Neutrophil (primary cell): ENCODE measurements around the gene CDC20.
A peak's percentile ranks its signal among the peaks of the same experiment; 100 is the strongest.

ENCODE experiments used
- H3K27ac ChIP-seq: fragments of 200-600 bp; sonication (generic); 2 replicates; pipeline ENCODE4 v1.5.1; 2016; ENCODE audit warnings: mild to moderate bottlenecking, moderate library complexity
- H3K27me3 ChIP-seq: fragments of 200-600 bp; sonication (generic); 2 replicates; pipeline ENCODE4 v1.6.0; 2016; ENCODE audit warnings: mild to moderate bottlenecking
- H3K36me3 ChIP-seq: fragments of 200-600 bp; sonication (generic); 2 replicates; pipeline ENCODE4 v1.5.1; 2017
- H3K4me1 ChIP-seq, 2 experiments: fragments of 200-600 bp in 1 of 2; sonication (generic) in 1 of 2; 1 replicate in 1 of 2; 2 replicates in 1 of 2; pipeline versions ENCODE4 v1.5.1 to v1.6.1; 2013 to 2016; ENCODE audit warnings: low read depth in 1 of 2, low read length in 1 of 2, mild to moderate bottlenecking in 1 of 2, moderate library complexity in 1 of 2; ENCODE audit not compliant: control insufficient read depth in 1 of 2, insufficient read depth in 1 of 2
- H3K4me3 ChIP-seq, 2 experiments: fragments of 200-600 bp in 1 of 2; sonication (generic) in 1 of 2; 1 replicate in 1 of 2; 2 replicates in 1 of 2; pipeline ENCODE4 v1.5.1; 2013 to 2016; ENCODE audit warnings: low read depth in 1 of 2, low read length in 1 of 2, mild to moderate bottlenecking in 1 of 2, moderate library complexity in 1 of 2
- H3K9me3 ChIP-seq: fragments of 200-600 bp; sonication (generic); 2 replicates; pipeline ENCODE4 v1.5.1; 2016
- TF ChIP-seq, protein P1 (sequence below): fragments of 200-600 bp; sonication (generic); IDR thresholded peaks from 2 replicates; pipeline ENCODE4 v1.5.1; 2016; ENCODE audit warnings: antibody characterized with exemption

The CDC20 gene

DNA sequence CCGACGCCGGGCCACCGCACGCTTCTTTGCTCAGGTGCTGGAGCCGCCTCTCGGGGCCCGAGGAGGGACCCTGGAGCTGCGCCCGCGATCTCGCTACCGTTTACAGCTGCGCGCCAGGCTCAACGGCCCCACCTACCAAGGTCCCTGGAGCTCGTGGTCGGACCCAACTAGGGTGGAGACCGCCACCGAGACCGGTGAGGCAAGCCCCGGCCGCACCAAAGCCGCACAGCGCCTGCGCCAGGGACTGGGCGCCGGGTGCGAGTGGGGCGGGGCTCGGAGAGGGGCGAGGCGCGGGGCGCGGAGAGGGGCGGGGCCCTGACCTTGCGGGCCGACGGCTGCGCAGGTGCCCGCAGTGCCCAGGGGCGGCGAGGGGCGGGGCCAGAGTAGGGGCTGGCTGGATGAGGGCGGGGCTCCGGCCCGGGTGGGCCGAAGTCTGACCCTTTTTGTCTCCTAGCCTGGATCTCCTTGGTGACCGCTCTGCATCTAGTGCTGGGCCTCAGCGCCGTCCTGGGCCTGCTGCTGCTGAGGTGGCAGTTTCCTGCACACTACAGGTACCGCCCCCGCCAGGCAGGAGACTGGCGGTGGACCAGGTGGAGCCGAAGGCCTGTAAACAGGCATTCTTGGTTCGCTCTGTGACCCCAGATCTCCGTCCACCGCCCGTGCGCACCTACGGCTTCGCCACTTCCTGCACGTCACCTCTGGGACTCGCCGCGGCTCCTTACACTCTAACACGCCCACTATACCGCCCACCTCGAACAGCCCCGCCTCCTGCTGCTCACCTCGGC, 9.8 kb upstream of the CDC20 start:
- H3K27me3 ChIP-seq = no peaks in the 10 kb centered on the region

DNA sequence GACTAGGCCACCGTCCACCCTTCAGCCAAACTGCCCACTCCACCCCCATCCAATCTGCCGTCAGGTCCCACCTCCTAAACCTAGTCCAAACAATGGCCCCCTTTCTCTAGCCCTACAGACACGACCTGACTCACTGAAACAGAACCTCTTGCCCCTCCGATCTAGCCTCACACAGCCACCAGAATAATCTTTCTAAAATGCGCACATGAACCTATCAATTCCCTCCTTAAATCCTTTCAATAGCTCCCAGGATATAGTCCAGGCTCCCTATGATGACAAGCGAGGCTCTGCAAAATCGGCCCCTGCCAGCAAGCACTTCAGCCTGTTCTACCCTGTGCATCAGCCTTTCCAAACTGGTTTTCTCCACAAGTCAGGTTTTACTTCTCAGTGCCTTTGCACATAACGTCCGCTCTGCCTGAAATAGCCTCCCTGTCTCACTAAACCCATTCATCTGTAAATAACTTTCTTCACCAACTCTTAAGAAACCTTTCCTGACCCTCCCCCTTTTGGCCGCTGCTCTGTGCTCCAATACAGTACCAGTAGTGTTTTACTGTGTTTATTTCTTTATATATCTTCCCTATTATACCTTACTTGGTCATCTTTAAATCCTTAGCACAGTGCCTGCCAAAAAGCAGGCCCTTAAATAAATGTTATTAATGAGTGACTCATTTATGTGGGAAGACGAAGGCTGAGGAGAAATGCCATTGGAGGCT, 9.0 kb upstream of the CDC20 start:
- TF ChIP-seq, protein P1, sequence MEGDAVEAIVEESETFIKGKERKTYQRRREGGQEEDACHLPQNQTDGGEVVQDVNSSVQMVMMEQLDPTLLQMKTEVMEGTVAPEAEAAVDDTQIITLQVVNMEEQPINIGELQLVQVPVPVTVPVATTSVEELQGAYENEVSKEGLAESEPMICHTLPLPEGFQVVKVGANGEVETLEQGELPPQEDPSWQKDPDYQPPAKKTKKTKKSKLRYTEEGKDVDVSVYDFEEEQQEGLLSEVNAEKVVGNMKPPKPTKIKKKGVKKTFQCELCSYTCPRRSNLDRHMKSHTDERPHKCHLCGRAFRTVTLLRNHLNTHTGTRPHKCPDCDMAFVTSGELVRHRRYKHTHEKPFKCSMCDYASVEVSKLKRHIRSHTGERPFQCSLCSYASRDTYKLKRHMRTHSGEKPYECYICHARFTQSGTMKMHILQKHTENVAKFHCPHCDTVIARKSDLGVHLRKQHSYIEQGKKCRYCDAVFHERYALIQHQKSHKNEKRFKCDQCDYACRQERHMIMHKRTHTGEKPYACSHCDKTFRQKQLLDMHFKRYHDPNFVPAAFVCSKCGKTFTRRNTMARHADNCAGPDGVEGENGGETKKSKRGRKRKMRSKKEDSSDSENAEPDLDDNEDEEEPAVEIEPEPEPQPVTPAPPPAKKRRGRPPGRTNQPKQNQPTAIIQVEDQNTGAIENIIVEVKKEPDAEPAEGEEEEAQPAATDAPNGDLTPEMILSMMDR = no peak
- no peaks in the 10 kb centered on the region for H3K27me3 ChIP-seq
- H3K36me3 ChIP-seq = no peaks in the 10 kb centered on the region
- H3K4me3 ChIP-seq = peak overlapping the region; percentile 51 to 55
- peak overlapping the region; percentile 95 for H3K27ac ChIP-seq
- no peaks in the 10 kb centered on the region for H3K9me3 ChIP-seq
- peaks cover 8 to 9% of the 10 kb centered on the region in 2 experiments for H3K4me1 ChIP-seq

More for the DNA sequence above, 9.8 kb upstream of the CDC20 start:
- TF ChIP-seq, protein P1 = no peak
- Histone ChIP-seq H3K4me3 (peak overlapping the region; percentile 51 to 55), H3K27ac (peak overlapping the region; percentile 95), H3K4me1 (peaks cover 8 to 9% of the 10 kb centered on the region in 2 experiments), H3K9me3 (no peaks in the 10 kb centered on the region), H3K36me3 (no peaks in the 10 kb centered on the region)

GRCh38 chr1:43350976-43351375, 7.8 kb upstream of the CDC20 start:
- Histone ChIP-seq H3K4me3 (no peak overlapping the region), H3K27ac (no peak overlapping the region), H3K36me3 (no peaks in the 10 kb centered on the region), H3K9me3 (no peaks in the 10 kb centered on the region), H3K27me3 (no peaks in the 10 kb centered on the region), H3K4me1 (peaks cover 8 to 9% of the 10 kb centered on the region in 2 experiments)
- TF ChIP-seq, protein P1 = no peak

- no peaks in the 10 kb centered on the region for H3K36me3 ChIP-seq
- H3K27me3 ChIP-seq = no peaks in the 10 kb centered on the region
- peaks cover 8 to 9% of the 10 kb centered on the region in 2 experiments for H3K4me1 ChIP-seq
- no peak overlapping the region for H3K4me3 ChIP-seq
- TF ChIP-seq, protein P1 = no peak
- H3K9me3 ChIP-seq = no peaks in the 10 kb centered on the region
- no peak overlapping the region for H3K27ac ChIP-seq
Observed at GRCh38 chr1:43351421-43352350, 7.1 kb upstream of the CDC20 start.

- Histone ChIP-seq H3K27me3 (no peaks in the 10 kb centered on the region), H3K27ac (no peak overlapping the region), H3K4me1 (peaks cover 8 to 9% of the 10 kb centered on the region in 2 experiments), H3K36me3 (no peaks in the 10 kb centered on the region), H3K4me3 (no peak overlapping the region), H3K9me3 (no peaks in the 10 kb centered on the region)
- TF ChIP-seq, protein P1 = no peak
Observed at GRCh38 chr1:43352351-43352705, 6.5 kb upstream of the CDC20 start.
